ENCODE results near the gene DAD1. TPM values are rescaled to one million over a fixed set of nuclear protein-coding genes. Genes with fewer than 3 reads are reported as not detected.

Gene DAD1
- total RNA-seq, 1 donor from 2014 or later, result 145 TPM

- intact Hi-C loops (cut with DNase I), result no loop called here
Observed at GRCh38 chr14:22519877-22520685, 68.9 kb downstream of the DAD1 start.

DNA sequence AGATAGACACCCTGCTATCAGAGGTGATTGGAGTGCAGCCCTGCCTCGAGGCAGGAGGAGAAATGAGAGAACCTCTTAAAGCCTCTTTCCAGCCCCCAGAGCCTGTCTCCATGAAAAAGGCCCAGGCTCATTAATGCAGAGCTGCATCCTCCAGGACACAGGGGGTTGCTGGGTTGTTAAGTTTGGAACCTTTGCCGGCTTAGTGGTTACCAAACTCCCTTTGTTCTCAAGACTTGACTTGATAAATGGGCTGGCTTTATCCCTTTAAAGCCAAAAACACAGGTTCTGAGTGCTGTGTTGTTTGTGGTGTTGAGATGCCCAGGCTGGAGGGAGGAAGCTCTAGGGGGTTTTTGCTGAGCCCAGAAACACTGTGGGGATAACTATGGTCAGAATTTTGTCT is 71.0 kb downstream of the DAD1 start:
- intact Hi-C loops (cut with DNase I), result no loop called here
- Histone ChIP-seq H3K4me3 (no peak overlapping the region), H3K36me3 (no peaks in the 10 kb centered on the region), H3K9me3 (no peaks in the 10 kb centered on the region), H3K4me1 (peaks cover 52% of the 10 kb centered on the region), H3K27ac (peak overlapping the region; percentile 21), H3K27me3 (no peaks in the 10 kb centered on the region)
- DNase-seq (ENCODE audit: extremely low spot score in 2 of 2), result no peak
- TF ChIP-seq POLR2AphosphoS5 (IDR thresholded peaks at IDR 0.05; ENCODE audit: insufficient read depth in 1 of 2, low read depth in 1 of 2), result no peak
- TF ChIP-seq, protein P1, sequence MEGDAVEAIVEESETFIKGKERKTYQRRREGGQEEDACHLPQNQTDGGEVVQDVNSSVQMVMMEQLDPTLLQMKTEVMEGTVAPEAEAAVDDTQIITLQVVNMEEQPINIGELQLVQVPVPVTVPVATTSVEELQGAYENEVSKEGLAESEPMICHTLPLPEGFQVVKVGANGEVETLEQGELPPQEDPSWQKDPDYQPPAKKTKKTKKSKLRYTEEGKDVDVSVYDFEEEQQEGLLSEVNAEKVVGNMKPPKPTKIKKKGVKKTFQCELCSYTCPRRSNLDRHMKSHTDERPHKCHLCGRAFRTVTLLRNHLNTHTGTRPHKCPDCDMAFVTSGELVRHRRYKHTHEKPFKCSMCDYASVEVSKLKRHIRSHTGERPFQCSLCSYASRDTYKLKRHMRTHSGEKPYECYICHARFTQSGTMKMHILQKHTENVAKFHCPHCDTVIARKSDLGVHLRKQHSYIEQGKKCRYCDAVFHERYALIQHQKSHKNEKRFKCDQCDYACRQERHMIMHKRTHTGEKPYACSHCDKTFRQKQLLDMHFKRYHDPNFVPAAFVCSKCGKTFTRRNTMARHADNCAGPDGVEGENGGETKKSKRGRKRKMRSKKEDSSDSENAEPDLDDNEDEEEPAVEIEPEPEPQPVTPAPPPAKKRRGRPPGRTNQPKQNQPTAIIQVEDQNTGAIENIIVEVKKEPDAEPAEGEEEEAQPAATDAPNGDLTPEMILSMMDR (IDR thresholded peaks at IDR 0.05), result no peak
- no peak for TF ChIP-seq POLR2A (IDR thresholded peaks at IDR 0.05)

More at GRCh38 chr14:22519877-22520685, 68.9 kb downstream of the DAD1 start:
- DNase-seq (ENCODE audit: extremely low spot score in 2 of 2), result no peak
- H3K9me3 ChIP-seq, result no peaks in the 10 kb centered on the region
- no peak overlapping the region for H3K4me3 ChIP-seq
- H3K4me1 ChIP-seq, result peaks cover 32% of the 10 kb centered on the region
- no peaks in the 10 kb centered on the region for H3K27me3 ChIP-seq
- no peaks in the 10 kb centered on the region for H3K36me3 ChIP-seq
- TF ChIP-seq, protein P1 (IDR thresholded peaks at IDR 0.05), result no peak
- peak in 1 of 2 donors; percentile 16 for TF ChIP-seq POLR2AphosphoS5 (IDR thresholded peaks at IDR 0.05; ENCODE audit: insufficient read depth in 1 of 2, low read depth in 1 of 2)
- H3K27ac ChIP-seq, result peak overlapping the region; percentile 58

- TF ChIP-seq, protein P1 (IDR thresholded peaks at IDR 0.05), result no peak
- TF ChIP-seq POLR2AphosphoS5 (IDR thresholded peaks at IDR 0.05; ENCODE audit: insufficient read depth in 1 of 2, low read depth in 1 of 2) (no peak), POLR2A (IDR thresholded peaks at IDR 0.05) (no peak)
- peaks cover 61% of the 10 kb centered on the region for H3K4me1 ChIP-seq
- peak overlapping the region; percentile 21 for H3K27ac ChIP-seq
- no peaks in the 10 kb centered on the region for H3K36me3 ChIP-seq
- no peaks in the 10 kb centered on the region for H3K27me3 ChIP-seq
- H3K9me3 ChIP-seq, result no peaks in the 10 kb centered on the region
- no peak overlapping the region for H3K4me3 ChIP-seq
- intact Hi-C loops (cut with DNase I), result no loop called here
- DNase-seq (ENCODE audit: extremely low spot score in 2 of 2), result no peak
Observed at GRCh38 chr14:22517117-22517720, 71.8 kb downstream of the DAD1 start.

DNA sequence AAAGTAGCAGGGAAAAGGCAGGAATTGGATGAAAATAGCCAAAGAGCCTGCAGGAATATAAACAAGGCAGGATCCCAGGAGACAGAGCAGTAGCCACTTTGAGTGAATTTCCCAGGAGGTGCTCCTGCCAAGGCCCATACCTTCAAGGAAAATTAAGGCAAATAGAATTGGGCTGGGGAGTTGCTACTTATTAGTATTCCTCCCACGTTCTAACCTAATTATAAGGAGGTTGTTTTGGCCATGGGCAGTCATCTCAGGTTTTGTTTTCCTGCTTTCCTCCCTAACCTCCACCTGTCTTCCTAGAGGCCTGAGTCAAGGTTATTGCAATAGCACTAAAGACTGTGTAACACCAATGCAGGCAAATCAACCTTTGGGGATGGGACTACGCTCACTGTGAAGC is 73.1 kb downstream of the DAD1 start:
- no peaks in the 10 kb centered on the region for H3K36me3 ChIP-seq
- no peak for DNase-seq (ENCODE audit: extremely low spot score in 2 of 2)
- H3K27me3 ChIP-seq, result no peaks in the 10 kb centered on the region
- TF ChIP-seq POLR2A (IDR thresholded peaks at IDR 0.05), result no peak
- TF ChIP-seq POLR2AphosphoS5 (IDR thresholded peaks at IDR 0.05; ENCODE audit: insufficient read depth in 1 of 2, low read depth in 1 of 2), result no peak
- TF ChIP-seq, protein P1 (IDR thresholded peaks at IDR 0.05), result no peak
- H3K4me1 ChIP-seq, result peaks cover 64% of the 10 kb centered on the region
- H3K4me3 ChIP-seq, result no peak overlapping the region
- H3K9me3 ChIP-seq, result no peaks in the 10 kb centered on the region
- H3K27ac ChIP-seq, result peak overlapping the region; percentile 71
- intact Hi-C loops (cut with DNase I), result no loop called here

Small RNA genes lying within 50 kb of the gene (small RNA-seq; reads per million reads assigned to genes)
- not detected for gene TRAJ1
- gene TRAJ10, result not detected
- gene TRAJ11, result not detected
- gene TRAJ12, result not detected
- gene TRAJ13, result not detected
- not detected for gene TRAJ14
- not detected for gene TRAJ16
- gene TRAJ17, result not detected
- gene TRAJ18, result not detected
- not detected for gene TRAJ19
- not detected for gene TRAJ2
- gene TRAJ20, result not detected
- not detected for gene TRAJ21
- gene TRAJ22, result not detected
- not detected for gene TRAJ23
- not detected for gene TRAJ24
- not detected for gene TRAJ25
- not detected for gene TRAJ26
- gene TRAJ27, result not detected
- gene TRAJ28, result not detected
- not detected for gene TRAJ3
- not detected for gene TRAJ4
- not detected for gene TRAJ5
- not detected for gene TRAJ6
- gene TRAJ7, result not detected
- gene TRAJ8, result not detected
- not detected for gene TRAJ9

Other genes with a start within 250 kb of the DAD1 start
- 31.9 TPM for gene ABHD4, start 9.1 kb upstream of the DAD1 start, total RNA-seq
- not detected for gene OR6J1, start 55.1 kb upstream of the DAD1 start, total RNA-seq
- gene OXA1L, start 177.5 kb upstream of the DAD1 start, total RNA-seq, result 90.8 TPM
- gene SLC7A7, start 226.2 kb upstream of the DAD1 start, total RNA-seq, result 7.4 TPM
- gene MRPL52, start 240.7 kb upstream of the DAD1 start, total RNA-seq, result 68.0 TPM
- gene MMP14, start 247.4 kb upstream of the DAD1 start, total RNA-seq, result 187 TPM